Mononuclear cell (primary cell): ENCODE measurements around the gene GPR150. TPM values are rescaled to one million over a fixed set of nuclear protein-coding genes. Genes with fewer than 3 reads are reported as not detected.

ENCODE experiments used
- H3K27me3 ChIP-seq: 2 replicates; pipeline ENCODE4 v1.6.0; 2011; ENCODE audit warnings: low read length, control low read depth; ENCODE audit not compliant: insufficient read depth
- H3K4me1 ChIP-seq: 2 replicates; pipeline ENCODE4 v1.5.1; 2011; ENCODE audit warnings: mild to moderate bottlenecking, low read length, control low read depth; ENCODE audit not compliant: insufficient read depth
- H3K4me3 ChIP-seq: 2 replicates; pipeline ENCODE4 v1.5.1; 2011; ENCODE audit warnings: mild to moderate bottlenecking, low read length, moderate library complexity
- H3K9me3 ChIP-seq: 2 replicates; pipeline ENCODE4 v1.5.1; 2011; ENCODE audit warnings: low read depth, mild to moderate bottlenecking, control low read depth, low read length
- total RNA-seq: library from RNA; depleted of rRNA; stranded (reverse); fragments of >200 nt; gene quantifications from one replicate; pipeline ENCODE4 v1.2.3, GENCODE V29; 2012

The GPR150 gene
- total RNA-seq, 1 donor, result 0.42 TPM

- Histone ChIP-seq H3K4me1 (peaks cover 26% of the 10 kb centered on the region), H3K4me3 (no peak overlapping the region), H3K9me3 (no peaks in the 10 kb centered on the region), H3K27me3 (no peaks in the 10 kb centered on the region)
These were observed 2.8 kb upstream of the GPR150 start for GRCh38 chr5:95617057-95617456.

GRCh38 chr5:95619096-95619495, 791 bp upstream of the GPR150 start:
- no peaks in the 10 kb centered on the region for H3K9me3 ChIP-seq
- H3K4me3 ChIP-seq, result no peak overlapping the region
- H3K4me1 ChIP-seq, result peaks cover 41% of the 10 kb centered on the region
- H3K27me3 ChIP-seq, result no peaks in the 10 kb centered on the region

GRCh38 chr5:95619514-95620029, 315 bp upstream of the GPR150 start:
- no peaks in the 10 kb centered on the region for H3K9me3 ChIP-seq

GRCh38 chr5:95620870-95621838, 1.3 kb downstream of the GPR150 start:
- peaks cover 41% of the 10 kb centered on the region for H3K4me1 ChIP-seq
- H3K4me3 ChIP-seq, result peak overlapping the region; percentile 47
- H3K9me3 ChIP-seq, result no peaks in the 10 kb centered on the region
- no peaks in the 10 kb centered on the region for H3K27me3 ChIP-seq

More at GRCh38 chr5:95619514-95620029, 315 bp upstream of the GPR150 start:
- H3K27me3 ChIP-seq, result no peaks in the 10 kb centered on the region
- peak overlapping the region; percentile 47 for H3K4me3 ChIP-seq
- peaks cover 41% of the 10 kb centered on the region for H3K4me1 ChIP-seq

GRCh38 chr5:95621839-95622629, 2.1 kb downstream of the GPR150 start:
- Histone ChIP-seq H3K4me1 (peaks cover 41% of the 10 kb centered on the region), H3K4me3 (no peak overlapping the region), H3K27me3 (no peaks in the 10 kb centered on the region), H3K9me3 (no peaks in the 10 kb centered on the region)

- Histone ChIP-seq H3K9me3 (no peaks in the 10 kb centered on the region), H3K27me3 (no peaks in the 10 kb centered on the region), H3K4me3 (no peak overlapping the region), H3K4me1 (peaks cover 41% of the 10 kb centered on the region)
These were observed 3.8 kb downstream of the GPR150 start for GRCh38 chr5:95623706-95624105.

- Histone ChIP-seq H3K4me3 (no peak overlapping the region), H3K4me1 (peaks cover 38% of the 10 kb centered on the region), H3K9me3 (no peaks in the 10 kb centered on the region), H3K27me3 (no peaks in the 10 kb centered on the region)
These were observed 4.5 kb downstream of the GPR150 start for GRCh38 chr5:95624368-95624767.

- Histone ChIP-seq H3K9me3 (no peaks in the 10 kb centered on the region), H3K4me1 (peaks cover 18% of the 10 kb centered on the region), H3K27me3 (no peaks in the 10 kb centered on the region), H3K4me3 (no peak overlapping the region)
These were observed 6.8 kb downstream of the GPR150 start for GRCh38 chr5:95626701-95627100.

GRCh38 chr5:95627971-95628810, 8.3 kb downstream of the GPR150 start:
- no peaks in the 10 kb centered on the region for H3K9me3 ChIP-seq
- no peaks in the 10 kb centered on the region for H3K27me3 ChIP-seq
- H3K4me3 ChIP-seq, result no peak overlapping the region
- H3K4me1 ChIP-seq, result peaks cover 11% of the 10 kb centered on the region

- Histone ChIP-seq H3K4me3 (no peak overlapping the region), H3K9me3 (no peaks in the 10 kb centered on the region), H3K27me3 (no peaks in the 10 kb centered on the region), H3K4me1 (peaks cover 5% of the 10 kb centered on the region)
These were observed 9.0 kb downstream of the GPR150 start for GRCh38 chr5:95628933-95629332.

- Histone ChIP-seq H3K4me1 (peaks cover 5% of the 10 kb centered on the region), H3K4me3 (no peak overlapping the region), H3K9me3 (no peaks in the 10 kb centered on the region), H3K27me3 (no peaks in the 10 kb centered on the region)
These were observed 10.6 kb downstream of the GPR150 start for GRCh38 chr5:95630394-95630917.

- Histone ChIP-seq H3K9me3 (no peaks in the 10 kb centered on the region), H3K27me3 (no peaks in the 10 kb centered on the region), H3K4me1 (peaks cover 5% of the 10 kb centered on the region), H3K4me3 (no peak overlapping the region)
These were observed 11.5 kb downstream of the GPR150 start for GRCh38 chr5:95631255-95631958.

GRCh38 chr5:95631991-95632675, 12.2 kb downstream of the GPR150 start:
- Histone ChIP-seq H3K4me3 (no peak overlapping the region), H3K27me3 (no peaks in the 10 kb centered on the region), H3K9me3 (no peaks in the 10 kb centered on the region), H3K4me1 (peaks cover 5% of the 10 kb centered on the region)
